Activated CD8-positive, alpha-beta memory T cell treated with anti-CD3 and anti-CD28 coated beads for 4 hours (primary cell): ENCODE measurements around the gene NMB.

ENCODE experiments used
- DNase-seq, 2 donors: peaks; one replicate each; pipeline ENCODE4 v3.0.0-alpha.2; 2020; ENCODE audit warnings: low read depth in 2 of 2

Gene NMB

GRCh38 chr15:84611631-84612030 lies 46.4 kb downstream of the NMB start:
- no peak for DNase-seq

- DNase-seq, result no peak
Observed at GRCh38 chr15:84609818-84610525, 48.0 kb downstream of the NMB start.

GRCh38 chr15:84608707-84609284 lies 49.2 kb downstream of the NMB start:
- DNase-seq, result no peak

- DNase-seq, result no peak
Observed at GRCh38 chr15:84606653-84607120, 51.3 kb downstream of the NMB start.

GRCh38 chr15:84605554-84605882 lies 52.5 kb downstream of the NMB start:
- no peak for DNase-seq
